Neural progenitor cell (in vitro differentiated cells): Measurements from ENCODE around the gene KDM4B. TPM values are rescaled to one million over a fixed set of nuclear protein-coding genes. Genes with fewer than 3 reads are reported as not detected.

Experiments used
- DNase-seq: peaks from one replicate; pipeline ENCODE4 v3.0.0-alpha.2; 2016; ENCODE audit warnings: low spot score
- H2AFZ ChIP-seq: fragments of 200-600 bp; sonication (generic); replicated peaks from 2 replicates; pipeline ENCODE4 v1.6.1; 2016; ENCODE audit warnings: antibody characterized with exemption
- H3F3A ChIP-seq: fragments of 200-600 bp; sonication (generic); 2 replicates; pipeline ENCODE4 v1.6.1; 2016; ENCODE audit warnings: antibody characterized with exemption, low read depth
- H3K27ac ChIP-seq: fragments of 200-600 bp; sonication (generic); 2 replicates; pipeline ENCODE4 v1.5.1; 2016; ENCODE audit warnings: mild to moderate bottlenecking
- H3K27me3 ChIP-seq: fragments of 200-600 bp; sonication (generic); 2 replicates; pipeline ENCODE4 v1.6.1; 2016; ENCODE audit warnings: mild to moderate bottlenecking, moderate library complexity
- H3K36me3 ChIP-seq: fragments of 200-600 bp; sonication (generic); 2 replicates; pipeline ENCODE4 v1.5.1; 2016
- H3K4me1 ChIP-seq: fragments of 200-600 bp; sonication (generic); 2 replicates; pipeline ENCODE4 v1.6.1; 2016; ENCODE audit warnings: mixed run types
- H3K4me2 ChIP-seq: fragments of 200-600 bp; sonication (generic); 2 replicates; pipeline ENCODE4 v1.6.1; 2016
- H3K4me3 ChIP-seq: fragments of 200-600 bp; sonication (generic); 2 replicates; pipeline ENCODE4 v1.5.1; 2016
- H3K79me2 ChIP-seq: fragments of 200-600 bp; sonication (generic); 2 replicates; pipeline ENCODE4 v1.6.1; 2016; ENCODE audit warnings: low read depth
- H3K9ac ChIP-seq: fragments of 200-600 bp; sonication (generic); 2 replicates; pipeline ENCODE4 v1.6.1; 2016
- H3K9me3 ChIP-seq: fragments of 200-600 bp; sonication (generic); 2 replicates; pipeline ENCODE4 v1.5.1; 2016; ENCODE audit warnings: low read depth
- H4K20me1 ChIP-seq: fragments of 200-600 bp; sonication (generic); 2 replicates; pipeline ENCODE4 v1.6.1; 2016; ENCODE audit warnings: low read depth
- H3K27ac Mint-ChIP-seq: 3 replicates; pipeline ENCODE4 v1.8.0; 2021; ENCODE audit warnings: mixed read lengths
- H3K27me3 Mint-ChIP-seq: 2 replicates; pipeline ENCODE4 v1.8.0; 2022; ENCODE audit warnings: low read depth, mild to moderate bottlenecking, inconsistent platforms, moderate library complexity, mixed read lengths; ENCODE audit not compliant: insufficient read depth
- H3K36me3 Mint-ChIP-seq: 3 replicates; pipeline ENCODE4 v1.8.0; 2021; ENCODE audit warnings: mixed read lengths
- H3K4me1 Mint-ChIP-seq: 3 replicates; pipeline ENCODE4 v1.8.0; 2021; ENCODE audit warnings: mixed read lengths
- H3K4me3 Mint-ChIP-seq: 3 replicates; pipeline ENCODE4 v1.8.0; 2021; ENCODE audit warnings: mild to moderate bottlenecking, moderate library complexity, mixed read lengths
- H3K9me3 Mint-ChIP-seq: 3 replicates; pipeline ENCODE4 v1.8.0; 2020; ENCODE audit warnings: mixed read lengths
- CTCF ChIP-seq: fragments of 200-600 bp; sonication (generic); IDR thresholded peaks from 2 replicates; pipeline ENCODE4 v1.5.1; 2017; ENCODE audit warnings: antibody characterized with exemption, mild to moderate bottlenecking
- EZH2 ChIP-seq: fragments of 200-600 bp; sonication (generic); IDR thresholded peaks from 2 replicates; pipeline ENCODE4 v1.6.1; 2017; ENCODE audit warnings: antibody characterized with exemption, mild to moderate bottlenecking, moderate library complexity
- EZH2phosphoT487 ChIP-seq: fragments of 200-600 bp; sonication (generic); IDR thresholded peaks from 2 replicates; pipeline ENCODE4 v1.6.1; 2017; ENCODE audit warnings: antibody characterized with exemption
- total RNA-seq: library from RNA; depleted of rRNA; stranded (reverse); fragments of >200 nt; gene quantifications from 2 replicates; pipeline ENCODE4 v1.2.3, GENCODE V29; 2015; ENCODE audit warnings: low replicate concordance

KDM4B gene
- total RNA-seq, 1 donor from 2014 or later: 16.0 TPM

GRCh38 chr19:5092481-5092843 is 123.5 kb downstream of the KDM4B start:
- Histone ChIP-seq H3K36me3 (no peaks in the 10 kb centered on the region), H3K79me2 (no peaks in the 10 kb centered on the region), H3F3A (peaks cover 14% of the 10 kb centered on the region), H3K4me2 (no peak overlapping the region), H3K4me1 (peaks cover 41% of the 10 kb centered on the region), H3K27ac (no peak overlapping the region), H4K20me1 (peaks cover 48% of the 10 kb centered on the region), H3K9me3 (no peaks in the 10 kb centered on the region), H2AFZ (no peak overlapping the region), H3K4me3 (no peak overlapping the region), H3K27me3 (no peaks in the 10 kb centered on the region), H3K9ac (no peak overlapping the region)
- Mint-ChIP-seq H3K27me3 (peaks cover 11% of the 10 kb centered on the region), H3K27ac (no peak overlapping the region), H3K36me3 (peaks cover 18% of the 10 kb centered on the region), H3K9me3 (peaks cover 6% of the 10 kb centered on the region), H3K4me3 (no peak overlapping the region), H3K4me1 (peaks cover 65% of the 10 kb centered on the region)
- TF ChIP-seq EZH2 (no peak), EZH2phosphoT487 (no peak), CTCF (no peak)
- no peak for DNase-seq

GRCh38 chr19:5093297-5093928 is 124.5 kb downstream of the KDM4B start:
- Mint-ChIP-seq H3K9me3 (peaks cover 10% of the 10 kb centered on the region), H3K4me1 (peaks cover 57% of the 10 kb centered on the region), H3K4me3 (no peak overlapping the region), H3K27ac (peak overlapping the region; percentile 90), H3K27me3 (peaks cover 11% of the 10 kb centered on the region), H3K36me3 (peaks cover 27% of the 10 kb centered on the region)
- Histone ChIP-seq H4K20me1 (peaks cover 48% of the 10 kb centered on the region), H3K9ac (no peak overlapping the region), H2AFZ (no peak overlapping the region), H3K36me3 (no peaks in the 10 kb centered on the region), H3K4me1 (peaks cover 41% of the 10 kb centered on the region), H3K27ac (peak overlapping the region; percentile 37), H3K27me3 (no peaks in the 10 kb centered on the region), H3K9me3 (no peaks in the 10 kb centered on the region), H3F3A (peaks cover 14% of the 10 kb centered on the region), H3K4me2 (peak overlapping the region; percentile 3), H3K79me2 (no peaks in the 10 kb centered on the region), H3K4me3 (no peak overlapping the region)
- TF ChIP-seq EZH2phosphoT487: no peak
- TF ChIP-seq EZH2: no peak
- TF ChIP-seq CTCF: no peak
- DNase-seq: peak; percentile 40

GRCh38 chr19:5093948-5094718 is 125.2 kb downstream of the KDM4B start:
- H3K4me3 ChIP-seq: no peak overlapping the region
- peak overlapping the region; percentile 37 for H3K27ac ChIP-seq
- Mint-ChIP-seq H3K27me3 (peaks cover 15% of the 10 kb centered on the region), H3K4me1 (peaks cover 51% of the 10 kb centered on the region), H3K9me3 (peaks cover 17% of the 10 kb centered on the region), H3K27ac (peak overlapping the region; percentile 90), H3K36me3 (peaks cover 28% of the 10 kb centered on the region), H3K4me3 (no peak overlapping the region)
- peaks cover 14% of the 10 kb centered on the region for H3F3A ChIP-seq
- peaks cover 4% of the 10 kb centered on the region for H3K36me3 ChIP-seq
- H2AFZ ChIP-seq: no peak overlapping the region
- no peak overlapping the region for H3K9ac ChIP-seq
- H3K4me1 ChIP-seq: peaks cover 41% of the 10 kb centered on the region
- no peaks in the 10 kb centered on the region for H3K27me3 ChIP-seq
- TF ChIP-seq CTCF (no peak), EZH2 (no peak), EZH2phosphoT487 (no peak)
- no peak overlapping the region for H3K4me2 ChIP-seq
- H3K9me3 ChIP-seq: no peaks in the 10 kb centered on the region
- peaks cover 48% of the 10 kb centered on the region for H4K20me1 ChIP-seq
- DNase-seq: no peak
- no peaks in the 10 kb centered on the region for H3K79me2 ChIP-seq
